HG02798 (cell line): ENCODE data around the gene EIF3B.
"Not testable (repeated sequence)": the region's sequence is repeated elsewhere in the genome, so short reads cannot be mapped to it uniquely, and the experiment has no call there.

Source experiments
- ATAC-seq: cut with Tn5 transposase; IDR thresholded peaks from one replicate; pipeline ENCODE4 v1.9.1; 2021; ENCODE audit warnings: mild to moderate bottlenecking; ENCODE audit not compliant: unreplicated experiment, poor library complexity

The EIF3B gene

DNA sequence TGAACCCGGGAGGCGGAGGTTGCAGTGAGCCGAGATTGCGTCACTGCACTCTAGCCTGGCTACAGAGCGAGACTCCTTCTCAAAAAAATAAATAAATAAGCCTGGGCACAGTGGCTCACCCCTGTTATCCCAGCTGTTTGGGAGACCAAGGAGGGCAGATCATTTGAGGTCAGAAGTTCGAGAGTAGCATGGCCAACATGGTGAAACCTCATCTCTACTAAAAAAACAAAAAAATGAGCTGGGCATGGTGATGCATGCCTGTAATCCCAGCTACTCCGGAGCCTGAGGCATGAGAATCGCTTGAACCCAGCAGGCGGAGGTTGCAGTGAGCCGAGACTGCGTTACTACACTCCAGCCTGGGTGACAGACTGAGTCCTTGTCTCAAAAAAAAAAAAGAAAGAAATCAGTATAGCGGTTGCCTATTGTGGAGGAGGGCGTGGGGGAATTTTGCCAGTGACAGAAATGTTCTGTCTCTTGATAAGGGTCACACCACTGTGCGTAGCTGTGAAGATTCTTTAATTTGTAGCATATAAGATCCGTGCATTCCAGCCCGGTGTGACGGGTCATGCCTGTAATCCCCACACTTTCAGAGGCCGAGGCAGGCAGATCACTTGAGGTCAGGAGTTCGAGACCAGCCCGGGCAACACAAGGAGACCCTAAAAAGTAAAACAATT is 17.9 kb upstream of the EIF3B start:
- ATAC-seq, result no peak

DNA sequence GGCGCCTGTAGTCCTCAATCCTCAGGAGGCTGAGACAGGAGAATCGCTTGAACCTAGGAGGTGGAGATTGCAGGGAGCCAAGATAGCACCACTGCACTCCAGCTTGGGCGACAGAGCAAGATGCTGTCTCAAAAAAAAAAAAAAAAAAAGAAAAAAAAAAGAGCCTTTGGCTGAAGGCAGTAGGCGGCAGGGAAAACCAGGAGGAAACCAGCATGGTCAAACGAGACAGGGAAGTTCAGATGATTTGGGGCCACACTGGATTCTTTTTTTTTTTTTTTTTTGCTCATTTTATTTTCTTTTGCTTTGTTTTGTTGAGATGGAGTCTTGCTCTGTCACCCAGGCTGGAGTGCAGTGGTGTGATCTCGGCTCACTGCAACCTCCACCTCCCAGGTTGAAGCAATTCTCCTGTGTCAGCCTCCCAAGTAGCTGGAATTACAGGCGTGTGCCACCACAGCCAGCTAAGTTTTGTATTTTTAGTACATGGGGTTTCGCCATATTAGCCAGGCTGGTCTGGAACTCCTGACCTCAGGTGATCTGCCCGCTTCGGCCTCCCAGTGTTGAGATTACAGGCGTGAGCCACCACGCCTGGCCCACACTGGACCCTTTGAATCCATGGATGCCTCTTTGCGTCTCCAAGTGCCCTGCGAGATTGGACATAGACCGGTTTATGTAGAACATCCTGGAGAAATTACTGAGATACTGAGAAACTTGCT is 7.1 kb upstream of the EIF3B start:
- ATAC-seq, result not testable (repeated sequence)

GRCh38 chr7:2350055-2350454 is 4.6 kb upstream of the EIF3B start:
- ATAC-seq, result no peak

DNA sequence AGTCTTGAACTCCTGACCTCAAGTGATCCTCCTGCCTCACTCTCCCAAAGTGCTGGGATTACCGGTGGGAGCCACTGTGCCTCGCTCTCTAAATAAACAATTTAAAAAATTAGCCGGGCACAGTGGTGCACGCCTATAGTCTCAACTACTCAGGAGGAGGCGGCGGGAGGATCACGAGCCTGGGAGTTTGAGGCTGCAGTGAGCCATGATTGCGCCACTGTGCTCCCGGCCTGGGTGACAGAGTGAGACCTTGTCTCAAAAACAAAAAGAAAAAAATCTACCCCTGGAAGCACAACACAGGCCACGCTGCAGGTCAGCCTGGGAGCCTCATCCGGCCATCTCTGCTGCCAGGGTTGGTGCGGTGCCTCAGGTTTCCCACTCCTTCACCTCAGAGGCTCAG is 3.8 kb upstream of the EIF3B start:
- ATAC-seq, result no peak

- ATAC-seq, result no peak
Observed at GRCh38 chr7:2353113-2353935, 1.3 kb upstream of the EIF3B start.

GRCh38 chr7:2353936-2354185 is 766 bp upstream of the EIF3B start:
- peak; percentile 68 for ATAC-seq

GRCh38 chr7:2354939-2355704 is 495 bp downstream of the EIF3B start:
- ATAC-seq, result no peak

DNA sequence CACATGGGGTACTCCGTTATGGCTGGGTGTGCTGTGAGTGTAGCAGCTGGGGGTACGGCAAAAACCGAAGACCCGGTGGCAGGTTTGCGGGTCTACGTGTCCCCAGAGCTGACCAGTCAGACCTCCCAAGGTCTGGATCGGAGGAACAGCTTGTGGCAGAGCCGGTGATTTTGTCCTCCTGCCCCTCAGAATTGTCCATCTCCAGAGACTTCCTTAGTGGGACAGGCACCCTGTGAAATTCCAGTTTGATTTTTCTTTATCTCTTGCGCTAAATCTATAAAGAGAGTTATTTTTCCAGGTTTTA is 1.0 kb downstream of the EIF3B start:
- no peak for ATAC-seq

DNA sequence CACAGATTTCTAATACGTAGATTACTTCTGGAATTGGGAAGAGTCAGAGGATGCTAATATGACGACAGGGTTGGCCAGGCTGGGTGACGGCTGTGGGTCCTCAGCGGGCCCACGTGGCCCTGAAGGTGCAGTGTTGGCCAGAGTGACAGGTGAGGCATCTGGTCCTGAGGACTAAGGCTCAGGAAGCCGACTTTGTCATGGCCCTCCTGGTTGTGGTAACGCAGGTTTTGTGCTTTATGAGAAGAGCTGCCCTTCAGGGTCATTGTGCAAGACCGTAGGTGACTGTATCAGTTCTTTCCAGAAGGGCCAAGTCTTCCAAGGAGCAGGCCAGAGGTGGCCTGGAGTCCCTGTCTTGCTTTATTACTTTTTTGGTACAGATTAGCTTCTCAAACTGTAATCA is 2.5 kb downstream of the EIF3B start:
- no peak for ATAC-seq

DNA sequence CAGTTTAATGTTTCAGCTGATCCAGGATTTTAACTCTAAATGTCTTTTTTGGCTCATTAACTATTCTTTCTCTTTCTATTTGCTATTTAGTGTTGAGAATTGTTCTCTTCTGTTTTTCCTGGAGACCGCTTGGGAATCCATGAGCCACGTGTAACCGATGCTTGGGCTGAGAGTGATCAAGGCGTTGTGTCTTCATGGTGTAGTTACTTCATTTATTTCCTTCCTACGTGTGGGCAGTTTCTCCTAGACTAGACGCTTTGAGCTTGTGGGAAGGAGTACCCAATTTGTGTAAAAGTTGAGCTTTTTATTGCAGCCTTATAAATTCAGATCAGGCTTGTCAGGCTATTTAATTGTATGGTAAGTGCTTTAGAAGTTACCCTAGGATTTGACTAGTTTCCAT is 2.9 kb downstream of the EIF3B start:
- no peak for ATAC-seq

DNA sequence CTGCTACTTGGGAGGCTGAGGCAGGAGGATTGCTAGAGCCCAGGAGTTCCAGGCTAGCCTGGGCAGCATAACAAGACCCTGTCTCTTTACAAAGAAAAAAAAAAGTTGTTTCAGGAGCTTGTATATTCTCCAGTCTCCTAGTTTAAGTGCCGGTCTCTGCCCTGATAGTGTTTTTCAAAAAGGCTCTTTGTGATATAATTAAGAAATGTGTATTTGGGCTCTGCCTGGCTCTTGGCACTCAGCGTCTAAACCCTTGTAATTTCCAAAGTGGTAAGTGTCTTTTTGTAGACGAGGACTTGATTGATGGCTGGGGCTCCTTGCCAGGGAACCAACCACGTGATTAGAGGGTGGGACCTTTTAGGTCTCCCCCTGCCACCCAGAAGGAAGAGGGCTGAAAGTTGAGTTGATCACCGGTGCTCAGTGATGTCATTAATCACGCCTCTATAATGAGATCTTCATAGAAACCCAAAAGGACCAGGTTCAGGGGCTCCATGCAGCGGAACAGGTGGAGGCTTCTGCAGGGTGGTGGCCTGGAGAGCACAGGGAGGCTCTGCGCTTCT is 4.4 kb downstream of the EIF3B start:
- ATAC-seq, result no peak

GRCh38 chr7:2359610-2360009 is 5.0 kb downstream of the EIF3B start:
- ATAC-seq, result no peak

DNA sequence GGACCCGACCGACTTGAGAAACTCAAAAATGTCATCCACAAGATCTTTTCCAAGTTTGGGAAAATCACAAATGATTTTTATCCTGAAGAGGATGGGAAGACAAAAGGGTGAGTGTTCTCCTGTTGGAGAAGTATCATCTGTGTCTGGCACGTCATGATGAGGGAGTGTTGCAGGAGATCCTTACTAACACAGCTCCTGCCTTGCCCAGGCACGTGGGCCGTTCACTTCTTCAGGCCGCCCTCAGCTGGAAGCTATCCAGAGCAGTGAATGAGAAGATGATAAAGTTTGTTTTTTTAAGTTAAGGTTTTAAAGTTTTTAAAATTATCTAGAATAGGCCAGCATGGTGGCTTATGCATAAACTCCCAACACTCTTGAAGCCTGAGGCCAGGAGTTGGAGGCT is 6.2 kb downstream of the EIF3B start:
- no peak for ATAC-seq

- ATAC-seq, result no peak
Observed at GRCh38 chr7:2362385-2363088, 7.9 kb downstream of the EIF3B start.

DNA sequence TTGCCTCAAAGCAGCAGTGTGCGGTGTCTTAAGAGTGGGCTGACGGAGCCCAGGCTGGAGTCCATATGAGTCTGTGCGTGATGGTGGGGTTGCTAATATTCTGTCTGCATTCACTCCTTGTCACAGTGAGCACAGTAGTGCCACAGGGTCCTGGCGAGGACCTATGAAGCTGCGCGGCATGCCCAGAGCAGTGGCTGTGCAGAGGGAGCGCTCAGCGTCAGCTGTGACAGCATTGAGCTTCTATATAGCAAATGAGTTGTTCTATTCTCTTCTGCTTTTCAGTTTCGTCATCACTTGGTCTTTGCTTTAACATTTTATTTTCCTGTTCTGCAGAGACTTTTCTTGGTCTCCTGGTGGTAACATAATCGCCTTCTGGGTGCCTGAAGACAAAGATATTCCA is 14.5 kb downstream of the EIF3B start:
- no peak for ATAC-seq

- no peak for ATAC-seq
Observed at GRCh38 chr7:2371329-2371728, 16.7 kb downstream of the EIF3B start.

DNA sequence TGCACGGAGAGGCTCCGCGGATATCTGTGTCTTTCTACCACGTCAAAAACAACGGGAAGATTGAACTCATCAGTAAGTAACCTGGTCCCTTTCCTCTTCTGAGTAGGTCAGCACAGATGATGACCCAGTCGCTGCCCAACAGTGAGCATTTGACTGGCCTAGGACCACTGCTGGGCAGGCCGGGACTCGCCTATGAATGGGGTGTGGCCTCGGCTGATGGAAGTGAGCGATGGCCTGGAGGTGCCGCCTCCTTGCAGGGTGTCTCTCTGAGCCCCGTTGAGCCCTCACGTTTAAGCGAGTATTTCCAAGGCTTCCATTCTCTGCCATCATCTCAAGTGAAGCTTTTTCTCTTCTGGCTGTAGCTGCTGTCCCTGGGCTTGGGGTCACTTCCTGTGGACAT is 18.1 kb downstream of the EIF3B start:
- ATAC-seq, result no peak

DNA sequence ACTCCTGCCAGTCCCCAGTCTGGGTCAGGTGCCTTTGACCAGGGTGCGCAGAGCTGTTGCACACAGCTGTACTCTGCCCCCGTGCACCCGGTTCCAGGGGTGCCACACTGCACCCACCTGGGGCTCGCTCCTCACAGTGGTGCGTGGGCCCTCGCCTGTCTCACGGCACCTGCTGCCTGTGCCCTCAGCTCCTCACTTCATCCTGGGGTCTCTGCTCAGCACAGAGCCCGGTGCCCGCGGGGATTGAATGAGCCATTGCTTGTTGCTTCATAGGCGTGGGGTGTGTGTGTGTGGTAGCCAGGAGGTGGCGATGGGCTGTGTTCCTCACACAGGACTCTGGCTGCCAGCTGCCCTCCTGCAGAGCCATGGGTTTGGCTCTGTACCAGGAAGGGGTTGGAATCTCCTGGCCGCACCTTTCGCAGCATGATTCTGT is 18.5 kb downstream of the EIF3B start:
- ATAC-seq, result no peak

DNA sequence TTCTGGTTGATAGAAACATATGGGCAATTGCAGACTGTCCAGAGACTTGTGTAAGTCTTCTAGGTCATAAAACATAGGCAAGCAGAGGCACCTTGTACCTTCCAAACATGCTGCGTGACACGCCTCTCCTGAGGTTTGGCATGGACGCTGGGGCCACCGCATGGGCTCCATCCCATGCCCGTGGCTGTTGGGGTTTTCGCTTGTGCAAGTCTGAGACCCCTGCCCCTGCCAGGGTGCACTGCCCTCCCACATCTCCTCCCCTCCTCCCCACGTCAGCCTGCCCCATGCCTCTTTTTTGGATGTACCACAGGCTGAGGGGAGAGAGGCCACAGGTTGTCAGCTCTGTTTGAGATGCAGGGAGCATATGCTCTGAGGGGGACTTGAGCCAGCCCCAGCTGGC is 19.0 kb downstream of the EIF3B start:
- no peak for ATAC-seq

DNA sequence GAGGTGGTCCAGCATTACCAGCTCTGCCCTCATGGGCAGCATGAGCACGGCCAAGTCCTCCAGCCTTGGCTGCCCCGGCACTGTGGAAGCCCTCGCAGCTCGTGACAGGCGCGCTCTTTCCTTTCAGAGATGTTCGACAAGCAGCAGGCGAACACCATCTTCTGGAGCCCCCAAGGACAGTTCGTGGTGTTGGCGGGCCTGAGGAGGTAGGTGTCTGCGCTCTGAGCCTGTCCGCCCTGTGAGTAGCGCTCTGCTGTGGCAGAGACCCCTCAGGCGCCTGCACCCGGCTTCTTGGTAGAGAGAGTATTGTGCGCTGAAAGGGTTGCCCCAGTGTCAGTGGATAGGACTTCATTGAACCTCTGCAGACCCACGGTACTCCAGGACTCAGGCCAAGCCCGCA is 19.8 kb downstream of the EIF3B start:
- ATAC-seq, result no peak
